ENCODE results near the gene TCF7L1.
"Not testable (repeated sequence)": the region's sequence is repeated elsewhere in the genome, so short reads cannot be mapped to it uniquely, and the experiment has no call there.

TCF7L1 gene

DNA sequence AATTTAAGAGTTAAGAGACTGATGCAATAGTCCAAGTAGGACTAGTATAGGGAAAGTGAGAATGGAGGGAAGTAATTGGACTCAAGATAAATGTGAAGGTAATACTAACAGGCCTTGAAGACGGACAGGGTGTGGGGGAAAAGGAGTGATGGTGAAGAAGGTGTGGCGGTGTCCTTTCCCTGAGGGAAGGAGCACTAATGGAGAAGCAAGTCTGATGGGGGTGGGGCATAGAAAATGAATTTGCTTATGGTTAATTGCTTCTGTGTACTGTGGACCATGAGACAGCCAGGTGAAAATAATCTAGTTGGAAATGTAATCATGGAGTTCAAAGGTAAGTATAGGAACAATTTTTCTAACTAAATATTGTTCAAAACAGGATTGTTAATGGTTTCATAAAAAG is 201.7 kb downstream of the TCF7L1 start:
- DNase-seq (ENCODE audit: low read depth, low spot score) = no peak
- no peak overlapping the region for H3K27ac ChIP-seq

DNA sequence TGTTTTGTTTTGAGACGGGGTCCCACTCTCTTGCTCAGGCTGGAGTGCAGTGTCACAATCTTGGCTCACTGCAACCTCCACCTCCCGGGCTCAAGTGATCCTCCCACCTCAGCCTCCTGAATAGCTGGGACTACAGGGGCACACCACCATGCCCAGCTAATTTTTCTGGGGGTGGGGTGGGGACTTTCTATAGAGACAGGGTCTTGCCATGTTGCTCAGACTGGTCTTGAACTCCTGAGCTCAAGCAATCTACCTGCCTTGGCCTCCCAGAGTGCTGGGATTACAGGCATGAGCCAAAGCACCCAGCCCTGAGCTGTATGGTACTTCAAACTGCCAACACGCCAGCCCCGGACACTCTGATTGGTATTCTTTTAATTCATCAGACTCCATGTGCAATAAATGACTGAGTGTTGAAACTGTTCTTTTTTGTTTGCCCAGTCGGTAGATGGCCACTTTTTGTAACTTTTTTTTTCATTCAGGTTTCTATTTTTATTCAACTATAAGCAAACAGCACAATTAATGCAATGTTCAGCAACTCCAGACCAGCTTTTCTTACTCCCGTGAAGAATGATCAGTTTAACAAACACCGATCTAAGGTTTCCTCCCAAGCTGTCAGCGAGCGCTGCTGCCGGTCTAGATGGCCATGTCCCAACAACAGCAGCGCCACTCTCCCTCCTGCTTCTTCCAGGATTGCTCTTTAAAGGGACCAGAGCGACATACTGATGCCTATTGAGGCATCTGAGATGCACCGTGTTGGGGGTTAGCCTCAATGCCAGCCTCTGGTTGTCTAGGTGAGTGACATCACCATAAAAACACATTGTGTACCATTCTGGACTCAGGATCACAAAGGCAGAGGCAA is 207.1 kb downstream of the TCF7L1 start:
- DNase-seq (ENCODE audit: low read depth, low spot score) = no peak
- H3K27ac ChIP-seq = no peak overlapping the region

DNA sequence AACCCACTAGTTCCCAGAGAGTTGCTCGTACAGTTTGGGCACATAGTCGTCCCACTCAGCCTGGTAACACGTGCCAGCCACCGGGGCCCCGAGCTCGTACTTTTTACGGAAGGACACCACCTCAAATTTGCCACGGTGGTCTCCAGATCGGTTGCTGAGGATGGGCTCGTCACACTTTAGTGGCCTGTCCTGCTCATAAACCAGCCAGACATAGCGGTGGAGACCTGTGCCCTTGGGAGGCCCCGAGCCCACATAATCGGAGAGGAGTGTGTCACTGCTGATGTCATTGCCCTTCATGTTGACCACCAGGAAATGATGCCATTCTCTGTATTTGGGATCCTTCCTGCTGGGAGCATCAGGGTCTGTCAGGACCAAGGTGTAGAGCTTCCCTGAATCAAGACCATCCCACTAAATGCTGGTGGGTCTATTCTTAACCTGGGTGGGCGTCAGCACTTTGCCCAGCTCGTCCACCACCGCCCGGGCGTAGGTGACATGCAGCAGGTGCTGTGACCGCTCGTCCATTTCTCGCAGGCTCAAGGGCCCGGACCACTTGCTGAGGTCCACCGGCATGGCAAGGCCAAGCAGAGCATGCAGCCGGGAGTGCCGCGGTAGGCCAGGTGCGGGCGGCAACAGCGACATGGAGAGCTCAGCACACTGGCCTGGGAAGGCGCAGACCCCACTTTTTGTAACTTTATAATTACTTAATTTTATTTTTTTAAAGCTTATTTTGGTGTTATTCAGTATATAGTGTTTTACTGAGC is 208.3 kb downstream of the TCF7L1 start:
- no peak for DNase-seq (ENCODE audit: low read depth, low spot score)
- H3K27ac ChIP-seq = no peak overlapping the region

DNA sequence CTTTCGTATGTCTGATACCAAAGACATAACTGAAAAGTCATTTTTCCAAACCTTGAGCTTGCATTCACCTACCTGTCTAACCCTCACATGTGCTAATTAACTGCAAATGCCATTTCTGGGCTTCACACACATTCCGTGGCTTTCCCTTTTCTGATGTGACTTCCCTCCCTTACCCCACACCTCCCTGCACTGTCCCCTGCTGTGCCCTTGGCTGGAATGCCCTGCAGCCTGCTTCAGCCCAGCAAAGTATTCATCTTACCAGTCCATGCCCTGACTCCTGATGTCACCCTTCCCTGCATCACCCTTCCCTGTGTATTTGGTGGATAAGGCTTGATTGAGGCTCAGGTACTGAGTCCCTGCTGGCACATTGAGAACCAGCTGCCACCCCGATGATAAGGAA is 209.0 kb downstream of the TCF7L1 start:
- DNase-seq (ENCODE audit: low read depth, low spot score) = no peak
- H3K27ac ChIP-seq = no peak overlapping the region

DNA sequence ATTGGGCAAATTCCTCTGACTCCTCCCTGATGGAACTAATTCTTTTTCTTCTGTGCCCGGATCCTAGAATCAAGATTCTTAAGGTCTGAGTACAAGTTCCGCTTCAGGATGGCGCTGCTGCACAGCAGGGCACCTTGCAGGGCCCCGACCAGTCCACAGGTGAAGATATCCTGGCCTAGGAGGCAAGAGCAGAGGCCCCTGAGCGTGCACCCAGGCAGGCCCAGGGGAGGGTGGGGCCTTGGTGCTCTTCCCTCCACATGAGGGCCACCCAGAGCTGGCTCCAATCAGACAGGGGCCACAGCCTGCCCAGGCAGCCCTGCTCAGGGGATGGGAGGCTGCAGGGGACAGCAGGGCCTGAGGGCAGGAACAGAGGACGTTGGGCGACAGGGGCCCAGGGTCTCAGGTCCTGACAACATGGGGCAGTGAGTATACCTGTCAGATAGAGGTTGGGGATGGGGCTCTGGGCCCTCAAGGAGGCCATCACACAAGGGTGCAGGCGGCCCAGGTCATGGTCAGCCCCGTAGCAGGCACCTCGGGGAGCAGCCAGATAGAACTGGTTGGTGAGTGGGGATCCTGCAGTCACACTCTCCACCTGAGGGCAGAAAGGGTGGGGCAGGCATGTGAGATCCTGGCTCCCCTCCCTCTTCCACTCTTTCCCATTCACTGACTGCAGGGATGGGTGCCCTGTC is 210.2 kb downstream of the TCF7L1 start:
- H3K27ac ChIP-seq; DNase-seq (ENCODE audit: low read depth, low spot score): not testable (repeated sequence)

DNA sequence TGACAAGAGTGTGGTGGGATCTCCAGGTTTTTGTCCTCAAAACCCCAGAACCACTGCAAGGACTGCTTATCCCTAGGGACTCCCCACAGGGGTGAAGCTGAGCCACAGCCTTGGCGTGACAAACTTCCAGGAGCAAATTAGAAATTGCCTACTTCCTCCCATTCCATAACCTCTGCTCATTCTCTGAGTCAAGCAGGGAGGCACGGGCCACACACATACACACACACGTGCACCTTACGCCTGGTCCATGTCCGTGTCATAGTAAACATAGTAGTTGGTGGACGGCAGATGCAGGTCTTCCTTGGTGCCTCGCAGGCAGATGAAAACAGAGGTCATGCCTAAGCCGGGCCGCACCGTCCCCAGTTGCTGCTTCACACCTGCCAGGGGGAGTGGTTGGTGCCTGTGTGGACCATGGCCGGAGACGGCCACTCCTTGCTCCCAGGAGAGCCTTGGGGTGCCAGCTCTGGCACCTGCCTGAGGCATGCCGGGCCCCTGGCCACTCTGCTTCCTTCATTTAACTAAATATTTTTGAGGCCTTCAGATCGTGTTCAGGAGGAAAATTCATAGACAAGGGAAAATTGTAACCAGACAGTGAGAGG is 211.3 kb downstream of the TCF7L1 start:
- H3K27ac ChIP-seq = no peak overlapping the region
- no peak for DNase-seq (ENCODE audit: low read depth, low spot score)

DNA sequence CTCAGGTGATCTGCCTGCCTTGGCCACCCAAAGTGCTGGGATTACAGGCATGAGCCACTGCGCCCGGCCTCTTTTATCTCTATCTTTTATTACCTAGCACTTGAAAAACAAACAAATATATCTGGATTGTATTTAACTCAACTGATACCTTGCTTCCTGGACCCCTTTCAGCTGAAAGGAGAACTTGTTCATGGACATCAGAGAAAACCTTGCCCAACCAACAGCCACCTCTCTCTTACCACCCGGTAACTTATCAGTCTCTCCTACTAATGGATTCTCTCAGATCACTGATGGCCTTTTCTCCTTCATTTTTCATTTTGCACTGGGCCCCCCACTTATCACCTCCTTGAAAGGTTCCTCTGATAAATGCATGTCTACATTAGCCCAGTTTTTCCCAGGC is 214.4 kb downstream of the TCF7L1 start:
- DNase-seq (ENCODE audit: low read depth, low spot score) = no peak
- no peak overlapping the region for H3K27ac ChIP-seq

DNA sequence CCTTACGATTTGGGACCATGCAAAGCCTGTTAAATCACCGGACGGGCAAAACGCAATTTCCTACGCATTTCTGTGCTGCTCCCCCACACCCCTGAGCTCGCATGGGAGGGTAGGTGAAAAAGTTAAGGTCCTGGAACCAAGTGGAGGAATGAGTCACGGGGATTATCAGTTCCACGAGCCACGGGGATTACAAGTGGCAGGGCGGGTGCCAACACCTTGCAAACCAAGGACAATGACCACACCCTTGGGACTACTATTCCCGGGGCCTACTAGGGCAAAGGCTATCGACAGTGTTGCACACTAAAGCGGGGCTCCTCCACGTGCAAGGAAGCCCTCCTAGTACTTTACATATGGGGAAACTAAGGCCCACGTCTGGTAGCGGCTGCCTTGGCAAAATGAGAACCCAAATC is 220.7 kb downstream of the TCF7L1 start:
- H3K27ac ChIP-seq = peak overlapping the region; percentile 79
- DNase-seq (ENCODE audit: low read depth, low spot score) = no peak

DNA sequence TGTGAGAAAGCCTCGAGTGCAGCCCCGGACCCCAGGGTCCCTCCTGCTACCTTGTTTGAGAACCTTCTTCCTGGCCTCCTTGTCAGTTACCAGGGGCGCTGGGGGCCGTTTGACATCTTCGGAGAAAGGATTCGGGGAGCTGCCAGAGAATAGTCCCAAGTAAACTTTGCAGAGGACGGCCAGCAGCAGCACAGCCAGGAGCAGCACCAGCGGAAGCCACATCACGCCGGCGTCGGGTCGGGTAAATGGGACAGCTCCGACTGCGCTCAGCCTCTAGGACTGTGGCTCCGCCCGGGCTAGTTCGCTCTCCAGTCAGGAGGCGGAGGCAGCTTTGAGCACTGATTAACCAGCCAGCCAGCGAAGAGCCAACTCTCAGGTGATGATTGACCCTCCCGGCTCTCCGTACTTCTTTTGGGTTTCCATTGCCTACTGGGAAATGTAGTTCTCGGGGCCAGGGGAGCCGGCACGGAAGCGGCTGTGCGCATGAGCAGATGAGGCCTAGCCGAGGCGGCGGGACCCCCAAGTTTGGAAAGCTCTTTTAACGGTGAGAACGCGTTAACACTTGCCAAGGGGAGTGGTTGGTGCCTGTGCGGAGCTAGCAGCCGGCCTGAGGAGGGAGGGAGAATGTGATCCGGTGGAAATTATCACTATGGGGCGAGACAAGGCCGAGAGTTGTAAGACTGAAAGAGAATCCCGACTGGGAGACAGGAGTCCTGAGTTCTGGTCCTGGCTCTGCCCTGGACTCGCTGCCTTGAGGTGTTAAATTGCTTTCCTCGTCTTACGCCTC is 221.3 kb downstream of the TCF7L1 start, which contains the start of the genes ELMOD3 and RETSAT:
ELMOD3 (plus strand) TSS at position 484 of the 787 bp plus-strand sequence. CDS start 2,430 bp downstream, outside the sequence.
RETSAT (minus strand) TSS at position 243 of the 787 bp plus-strand sequence; CDS start at position 222, 21 bp downstream.
- H3K27ac ChIP-seq = peak within 1 kb of the TSS; percentile 79
- peak; percentile 98 for DNase-seq (ENCODE audit: low read depth, low spot score)

DNA sequence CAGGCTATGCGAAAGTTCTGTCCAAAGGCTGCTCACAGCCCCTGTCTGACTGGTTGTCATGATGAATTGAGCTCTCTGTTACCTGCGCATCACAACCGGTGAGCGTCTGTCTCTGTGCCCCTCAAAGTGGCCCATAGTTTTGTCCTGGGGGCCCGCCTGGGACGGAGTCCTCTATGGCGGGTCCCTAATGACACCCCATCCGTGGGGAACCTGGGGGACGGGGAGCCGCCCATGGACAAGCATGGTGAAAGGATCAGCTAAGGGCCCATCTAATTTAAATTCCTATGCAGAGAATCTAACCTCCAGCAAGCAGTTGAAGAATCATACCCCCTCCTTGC is 221.8 kb downstream of the TCF7L1 start:
- peak overlapping the region; percentile 79 for H3K27ac ChIP-seq
- no peak for DNase-seq (ENCODE audit: low read depth, low spot score)

DNA sequence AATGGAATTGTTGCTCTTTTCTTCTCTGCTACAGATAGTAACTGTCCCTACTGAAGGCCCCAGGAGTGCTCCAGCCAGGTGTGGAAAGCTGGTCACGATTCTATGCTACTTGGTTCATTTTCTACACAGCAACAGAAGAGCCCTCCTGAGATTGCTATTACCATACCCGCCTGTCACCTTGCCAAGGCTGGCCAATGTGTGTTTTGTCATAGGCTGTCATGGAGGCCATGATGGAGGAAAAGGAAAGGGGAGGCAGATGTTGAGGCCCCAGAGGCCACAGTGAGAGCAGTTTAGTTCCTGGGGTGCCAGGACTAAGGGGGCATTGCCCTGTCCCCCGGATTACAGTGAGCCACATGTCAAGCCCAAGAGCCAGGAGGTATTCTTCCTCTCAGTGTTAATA is 222.3 kb downstream of the TCF7L1 start:
- DNase-seq (ENCODE audit: low read depth, low spot score) = no peak
- H3K27ac ChIP-seq = peak overlapping the region; percentile 79

DNA sequence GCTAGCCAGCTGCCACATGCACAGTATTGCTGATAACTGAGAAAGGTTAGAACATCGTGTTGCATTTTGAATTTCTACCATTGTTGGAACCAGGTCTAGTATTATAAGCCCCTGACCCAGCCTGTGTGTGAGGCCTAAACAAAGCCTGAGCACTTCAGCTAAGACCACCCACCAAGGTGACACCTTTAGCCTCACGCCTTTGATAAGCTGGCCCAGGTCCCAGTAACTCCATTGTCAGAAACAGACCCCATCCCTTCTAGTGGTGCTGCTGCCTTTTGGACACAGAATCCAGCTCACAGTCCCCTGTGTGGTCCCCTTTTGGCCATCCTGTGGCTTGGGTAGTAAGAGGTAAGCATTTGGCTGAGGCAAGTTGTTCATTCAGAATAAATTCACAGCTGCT is 223.0 kb downstream of the TCF7L1 start:
- H3K27ac ChIP-seq = no peak overlapping the region
- DNase-seq (ENCODE audit: low read depth, low spot score) = no peak

DNA sequence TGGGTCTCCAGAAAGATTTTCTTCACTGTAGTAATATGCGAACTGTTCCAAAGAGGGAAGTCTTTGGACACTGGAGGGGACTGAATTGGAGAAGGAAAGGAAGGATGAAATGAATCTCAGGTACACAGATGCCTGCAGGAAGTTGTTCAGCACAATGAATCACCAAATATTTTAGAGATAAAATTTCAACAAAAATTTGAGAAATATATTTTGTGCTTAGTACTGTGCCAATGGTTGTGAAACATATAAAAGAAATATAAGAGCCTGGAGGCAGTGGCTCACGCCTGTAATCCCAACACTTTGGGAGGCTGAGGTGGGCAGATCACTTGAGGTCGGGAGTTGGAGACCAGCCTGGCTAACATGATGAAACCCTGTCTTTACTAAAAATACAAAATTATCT is 224.5 kb downstream of the TCF7L1 start:
- DNase-seq (ENCODE audit: low read depth, low spot score) = no peak
- peak overlapping the region; percentile 51 for H3K27ac ChIP-seq
